HL-60/S4 (cell line): ENCODE measurements around the gene CCDC90B.

Experiments
- in situ Hi-C: fragments of 300-500 bp; cut with MboI; formaldehyde crosslinking; loops from 2 replicates; pipeline ENCODE4 v1.14.3; 2022; ENCODE audit warnings: low sequenced_read_pairs

Gene CCDC90B

DNA sequence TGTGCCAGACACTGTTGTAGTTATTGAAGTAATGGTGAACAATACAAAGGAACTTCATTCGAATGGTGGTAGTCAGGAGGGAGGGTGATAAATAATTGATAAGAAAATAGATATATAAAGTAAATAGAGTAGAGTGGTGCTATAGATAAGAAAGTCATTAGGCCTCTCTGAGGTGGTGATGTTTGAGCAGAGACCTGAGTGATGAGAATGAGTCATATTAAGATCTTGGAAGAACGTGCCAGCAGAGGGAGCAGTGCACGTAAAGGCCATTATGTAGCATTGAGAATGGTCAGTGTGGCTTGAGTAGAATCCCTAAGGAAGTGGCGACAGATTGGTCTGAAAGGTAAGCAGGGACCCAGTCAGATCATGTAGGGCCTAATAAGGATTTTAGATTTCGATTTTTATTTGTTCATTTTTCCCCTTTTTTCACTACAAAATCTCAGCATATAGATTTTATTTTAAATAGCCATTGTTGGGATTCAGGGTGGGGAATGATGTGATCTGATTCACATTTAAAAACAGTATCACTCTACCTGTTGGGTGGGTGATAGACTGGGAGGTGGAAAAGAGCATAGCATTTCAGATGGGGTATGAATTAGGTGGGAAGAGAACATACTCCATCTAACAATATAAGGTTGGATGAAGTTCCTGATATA lies 44.7 kb downstream of the CCDC90B start:
- in situ Hi-C loops: no loop called here

DNA sequence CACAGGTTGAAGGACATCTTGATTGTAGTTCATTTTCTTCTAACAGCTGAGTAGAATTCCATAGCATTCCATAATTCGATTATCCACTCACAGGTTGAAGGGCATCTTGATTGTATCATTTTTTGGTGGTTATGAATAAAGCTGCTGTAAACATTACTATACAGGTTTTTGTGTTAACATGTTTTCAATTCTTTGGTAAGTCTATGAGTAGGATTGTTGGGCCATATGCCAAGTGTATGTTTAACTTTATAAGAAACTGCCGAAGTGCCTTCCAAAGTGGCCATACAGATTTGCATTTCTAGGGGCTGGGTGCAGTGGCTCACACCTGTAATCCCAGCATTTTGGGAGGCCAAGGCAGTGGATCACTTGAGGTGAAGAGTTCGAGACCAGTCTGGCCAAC lies 48.1 kb downstream of the CCDC90B start:
- in situ Hi-C loops: no loop called here

DNA sequence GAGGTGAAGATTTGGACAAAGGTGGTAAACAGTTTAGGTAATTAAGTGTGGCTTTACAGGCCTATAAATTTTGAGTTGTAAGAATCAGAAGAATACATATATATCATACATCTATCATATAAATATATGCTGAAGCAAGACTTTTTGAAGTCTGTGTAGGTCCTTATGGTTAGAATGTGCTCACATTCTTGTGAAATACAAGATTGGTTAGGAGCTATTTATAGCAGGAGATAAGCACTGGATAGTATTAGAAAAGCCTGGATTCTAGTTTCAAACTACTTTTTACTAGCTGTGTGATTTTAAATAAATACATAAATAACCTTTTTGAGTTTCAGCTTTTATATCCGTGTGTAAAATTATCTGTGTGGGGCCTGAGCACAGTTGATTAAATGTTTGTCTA lies 50.3 kb downstream of the CCDC90B start:
- in situ Hi-C loops: no loop called here

DNA sequence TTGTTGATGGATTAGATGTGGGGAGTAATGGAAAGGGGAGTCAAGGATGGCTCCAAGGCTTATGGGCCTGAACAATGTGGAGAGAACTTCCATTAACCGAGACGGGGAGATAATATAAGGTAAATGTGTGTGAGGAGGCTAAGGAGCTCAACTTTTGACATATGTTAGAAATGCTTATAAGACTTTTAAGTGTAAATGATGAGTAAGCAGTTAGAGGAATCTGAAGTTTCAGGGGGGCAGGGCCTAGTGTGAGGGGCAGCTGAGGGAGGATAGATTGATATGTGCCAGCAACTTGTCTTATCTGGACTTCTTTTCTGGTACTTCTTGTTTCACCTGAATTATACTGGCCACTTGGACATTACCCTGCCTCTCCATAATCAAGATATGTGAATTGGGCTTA lies 62.7 kb downstream of the CCDC90B start:
- in situ Hi-C loops: no loop called here

DNA sequence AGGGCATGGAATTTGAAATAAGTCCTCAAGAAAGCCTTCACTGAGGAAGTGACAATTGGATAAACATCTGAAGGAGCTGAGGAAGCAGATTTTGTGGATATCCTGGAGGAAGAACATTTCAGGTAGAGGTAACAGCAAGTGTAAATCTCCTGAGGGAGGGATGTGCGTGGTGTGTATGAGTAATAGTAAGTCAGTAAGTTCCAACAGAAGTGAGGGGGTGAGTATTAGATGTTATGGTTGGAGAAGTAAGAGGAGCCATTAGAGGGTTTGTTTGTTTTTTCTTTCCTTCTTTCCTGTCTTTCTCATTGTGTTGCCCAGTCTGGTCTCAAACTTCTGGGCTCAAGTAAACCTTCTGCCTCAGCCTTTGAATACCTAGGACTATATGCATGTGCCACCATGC lies 63.7 kb downstream of the CCDC90B start:
- in situ Hi-C loops: no loop called here

DNA sequence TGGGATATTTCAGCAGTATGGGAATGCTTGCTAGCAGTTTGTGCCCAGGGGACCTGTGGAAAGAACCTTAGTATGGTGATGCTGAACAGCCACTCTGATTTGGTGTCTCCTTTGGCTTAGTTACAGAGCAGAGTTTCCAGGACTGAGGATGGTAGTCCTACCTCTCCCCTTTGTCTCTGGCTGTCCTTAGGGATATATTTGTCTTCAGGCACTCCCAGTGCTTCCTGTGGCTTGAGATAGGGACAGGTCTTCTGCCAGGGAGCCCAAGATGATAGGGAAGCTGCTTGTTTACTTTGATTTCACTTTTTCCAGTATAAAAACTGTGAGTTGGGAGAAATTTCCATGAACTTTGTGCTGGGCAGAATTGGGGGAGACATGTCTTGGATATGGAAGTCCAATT lies 64.5 kb downstream of the CCDC90B start:
- in situ Hi-C loops: no loop called here

DNA sequence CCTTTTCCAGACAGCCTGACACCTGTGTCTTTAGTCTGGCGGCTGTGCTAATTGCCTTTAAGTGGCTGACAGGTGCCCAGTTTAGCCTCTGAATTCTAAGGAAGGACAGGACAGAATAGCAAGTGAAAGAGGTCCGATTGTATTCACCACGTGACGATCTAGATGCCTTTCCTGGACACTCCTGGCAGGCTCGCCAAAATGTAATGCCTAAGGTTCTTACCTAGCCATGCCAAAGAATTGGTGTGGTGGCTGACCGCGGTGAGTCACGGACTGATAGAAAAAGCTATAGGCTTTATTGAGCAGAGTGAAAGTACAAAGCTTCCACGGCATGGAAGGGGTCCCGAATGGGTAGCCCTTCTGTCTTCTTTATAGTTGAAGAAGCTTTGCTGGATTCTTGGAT lies 65.9 kb downstream of the CCDC90B start:
- in situ Hi-C loops: no loop called here

DNA sequence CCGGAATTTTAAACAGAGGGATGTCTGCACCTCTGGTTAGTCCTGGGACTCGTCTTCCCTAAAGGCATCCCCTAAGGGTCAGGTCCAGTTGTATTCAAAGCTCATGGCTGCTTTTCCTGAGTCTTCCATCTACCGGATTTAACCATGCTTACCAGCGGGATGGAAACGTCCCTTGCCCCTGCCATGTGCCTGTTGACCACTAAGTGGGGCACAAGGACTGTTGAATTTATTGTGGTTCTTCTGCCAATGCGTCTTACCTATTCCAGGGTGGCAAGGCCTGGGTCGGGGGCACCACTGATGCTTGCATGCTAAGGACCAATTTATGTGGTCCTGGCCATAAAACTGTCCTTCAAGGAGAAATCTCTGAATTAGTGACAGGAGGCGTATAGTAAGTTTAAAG lies 67.1 kb downstream of the CCDC90B start:
- in situ Hi-C loops: no loop called here
